Lung (tissue), 12 donors: ENCODE results near the gene CLIC5. TPM values are rescaled to one million over a fixed set of nuclear protein-coding genes. Genes with fewer than 3 reads are reported as not detected.

Experiments used
- ATAC-seq: fragments of 200-7000 bp; cut with Tn5 transposase; one replicate; pipeline ENCODE4 v1.9.1; 2020; ENCODE audit warnings: moderate number of reproducible peaks; ENCODE audit not compliant: insufficient read depth, low FRiP score
- DNase-seq, 3 donors: peaks; one replicate each; pipeline ENCODE4 v3.0.0-alpha.2; 2013 to 2017
- H3K27ac ChIP-seq, 2 donors: one replicate each; pipeline ENCODE4 v1.5.1; 2013; ENCODE audit warnings: mild to moderate bottlenecking in 2 of 2, moderate library complexity in 2 of 2, control low read depth in 1 of 2, inconsistent platforms in 1 of 2, low read depth in 1 of 2, low read length in 1 of 2
- H3K27me3 ChIP-seq, 3 donors: one replicate each; pipeline ENCODE4 v1.5.1; 2013; ENCODE audit warnings: low read length in 2 of 3; ENCODE audit not compliant: control insufficient read depth in 3 of 3, insufficient read depth in 3 of 3
- H3K36me3 ChIP-seq, 4 donors: one replicate each; pipeline ENCODE4 v1.5.1; 2013; ENCODE audit warnings: low read length in 4 of 4, mild to moderate bottlenecking in 1 of 4, moderate library complexity in 1 of 4; ENCODE audit not compliant: control insufficient read depth in 4 of 4, insufficient read depth in 4 of 4
- H3K4me1 ChIP-seq, 5 donors: one replicate each; pipeline ENCODE4 v1.5.1; 2013; ENCODE audit warnings: low read length in 5 of 5, mild to moderate bottlenecking in 2 of 5, moderate library complexity in 1 of 5; ENCODE audit not compliant: control insufficient read depth in 5 of 5, insufficient read depth in 5 of 5
- H3K4me3 ChIP-seq: one replicate; pipeline ENCODE4 v1.5.1; 2013; ENCODE audit warnings: mild to moderate bottlenecking, control low read depth, moderate library complexity
- H3K9ac ChIP-seq, 2 donors: one replicate each; pipeline ENCODE4 v1.5.1; 2013; ENCODE audit warnings: low read length in 2 of 2, control low read depth in 1 of 2; ENCODE audit not compliant: insufficient read depth in 1 of 2
- H3K9me3 ChIP-seq, 4 donors: one replicate each; pipeline ENCODE4 v1.5.1; 2013; ENCODE audit warnings: low read length in 3 of 4, mild to moderate bottlenecking in 1 of 4, moderate library complexity in 1 of 4; ENCODE audit not compliant: control insufficient read depth in 4 of 4, insufficient read depth in 3 of 4
- WGBS, 2 donors: extraction: QIAGEN DNeasy Blood & Tissue Kit; methylation state at CpG; one replicate each; pipeline ENCODE4 v1.1.7; 2013; 5-methylcytosine and 5-hydroxymethylcytosine counted together
- polyA plus RNA-seq, 2 donors: library from polyadenylated mRNA; stranded (reverse); fragments of 200-250 nt; gene quantifications; one replicate each; pipeline ENCODE4 v1.2.1, GENCODE V29; 2013
- total RNA-seq, 2 donors: library from RNA; depleted of rRNA in 1 of 2; stranded (reverse); fragments of >200 nt in 1 of 2; gene quantifications; one replicate each; pipeline ENCODE4 v1.2.1, GENCODE V29; 2014 to 2021
- TF ChIP-seq, protein P1 (sequence below): IDR thresholded peaks from 2 replicates; pipeline ENCODE4 v1.5.1; 2012; ENCODE audit warnings: mild to moderate bottlenecking; ENCODE audit errors: control extremely low read depth, extremely low read depth
- donor health status: control.
- donor health status: control.
- donor health status: Bipolar disorder and iron deficiency.
- donor health status: healthy.
- donor health status: DM: yes; HTN: yes; CAD: no.

The CLIC5 gene
- total and polyA plus RNA-seq, 4 donors, result 14.8 to 92.3 (median 40.7) TPM

DNA sequence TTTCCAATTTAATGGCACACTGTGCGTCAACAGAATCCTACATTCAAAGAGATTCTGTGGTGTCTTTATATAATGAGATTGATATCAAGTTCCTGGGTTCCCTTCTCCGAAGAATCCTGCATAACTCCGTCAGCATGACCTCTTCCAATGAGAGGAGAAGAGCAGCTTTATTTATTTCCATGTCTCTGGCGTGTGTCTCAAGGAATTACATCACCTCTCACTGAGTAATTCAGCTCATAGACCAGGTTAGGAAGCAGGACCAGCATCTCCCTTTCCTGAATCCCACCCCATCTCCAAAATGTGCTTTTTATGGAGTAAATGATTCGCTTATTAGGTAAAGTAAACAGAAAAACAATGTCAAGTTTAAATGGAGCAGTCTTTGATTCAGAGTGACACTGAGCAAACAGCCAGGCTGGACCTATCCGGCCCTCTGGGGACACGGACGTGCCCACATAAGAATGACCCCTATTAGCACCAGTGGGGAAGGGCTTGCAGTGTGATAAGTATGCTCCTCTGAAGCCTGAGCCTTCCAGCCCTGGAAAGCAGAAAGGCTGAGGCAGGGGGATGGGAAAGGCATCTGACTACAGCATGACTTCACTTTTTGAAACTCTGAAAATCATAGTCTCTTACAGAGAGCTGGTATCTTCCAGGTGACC, 165.2 kb downstream of the CLIC5 start:
- peaks cover 0 to 2% (median 0%) of the 10 kb centered on the region in 4 donors for H3K9me3 ChIP-seq
- no peak overlapping the region for H3K9ac ChIP-seq
- no peaks in the 10 kb centered on the region for H3K4me1 ChIP-seq
- H3K36me3 ChIP-seq, result no peaks in the 10 kb centered on the region
- no peak for DNase-seq
- H3K4me3 ChIP-seq, result no peak overlapping the region
- 60 to 72% methylated on average over 8 of the region's 8 CpGs for WGBS, 2 donors
- TF ChIP-seq, protein P1, sequence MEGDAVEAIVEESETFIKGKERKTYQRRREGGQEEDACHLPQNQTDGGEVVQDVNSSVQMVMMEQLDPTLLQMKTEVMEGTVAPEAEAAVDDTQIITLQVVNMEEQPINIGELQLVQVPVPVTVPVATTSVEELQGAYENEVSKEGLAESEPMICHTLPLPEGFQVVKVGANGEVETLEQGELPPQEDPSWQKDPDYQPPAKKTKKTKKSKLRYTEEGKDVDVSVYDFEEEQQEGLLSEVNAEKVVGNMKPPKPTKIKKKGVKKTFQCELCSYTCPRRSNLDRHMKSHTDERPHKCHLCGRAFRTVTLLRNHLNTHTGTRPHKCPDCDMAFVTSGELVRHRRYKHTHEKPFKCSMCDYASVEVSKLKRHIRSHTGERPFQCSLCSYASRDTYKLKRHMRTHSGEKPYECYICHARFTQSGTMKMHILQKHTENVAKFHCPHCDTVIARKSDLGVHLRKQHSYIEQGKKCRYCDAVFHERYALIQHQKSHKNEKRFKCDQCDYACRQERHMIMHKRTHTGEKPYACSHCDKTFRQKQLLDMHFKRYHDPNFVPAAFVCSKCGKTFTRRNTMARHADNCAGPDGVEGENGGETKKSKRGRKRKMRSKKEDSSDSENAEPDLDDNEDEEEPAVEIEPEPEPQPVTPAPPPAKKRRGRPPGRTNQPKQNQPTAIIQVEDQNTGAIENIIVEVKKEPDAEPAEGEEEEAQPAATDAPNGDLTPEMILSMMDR, result no peak
- no peak for ATAC-seq
- H3K27me3 ChIP-seq, result no peaks in the 10 kb centered on the region
- no peak overlapping the region for H3K27ac ChIP-seq

DNA sequence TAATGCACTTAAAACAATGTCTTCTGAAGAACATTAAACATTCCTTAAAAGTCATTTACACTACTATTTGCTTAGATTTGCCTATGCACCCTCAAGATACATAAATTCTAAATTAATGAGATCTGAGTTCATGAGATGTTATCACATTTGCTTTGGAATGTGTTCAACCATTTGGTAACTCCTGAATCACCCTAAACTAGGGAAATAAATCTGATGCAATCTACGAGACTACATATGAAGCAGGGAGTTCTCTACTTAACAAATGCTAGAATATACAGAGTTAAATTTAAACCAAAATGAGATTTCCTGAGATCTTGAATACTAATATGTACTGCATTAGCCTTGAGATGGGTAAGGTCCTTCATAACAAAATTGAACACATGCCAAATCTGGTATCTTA, 170.1 kb downstream of the CLIC5 start:
- DNase-seq (no peak), ATAC-seq (no peak)
- peaks cover 0 to 3% (median 0%) of the 10 kb centered on the region in 5 donors for H3K4me1 ChIP-seq
- H3K9me3 ChIP-seq, result no peaks in the 10 kb centered on the region
- no peak overlapping the region for H3K27ac ChIP-seq
- TF ChIP-seq, protein P1, result no peak
- no peak overlapping the region for H3K9ac ChIP-seq
- H3K4me3 ChIP-seq, result no peak overlapping the region
- H3K27me3 ChIP-seq, result no peaks in the 10 kb centered on the region
- WGBS, 2 donors, result 30 to 52% methylated on average over 1 of the region's 1 CpG
- no peaks in the 10 kb centered on the region for H3K36me3 ChIP-seq

DNA sequence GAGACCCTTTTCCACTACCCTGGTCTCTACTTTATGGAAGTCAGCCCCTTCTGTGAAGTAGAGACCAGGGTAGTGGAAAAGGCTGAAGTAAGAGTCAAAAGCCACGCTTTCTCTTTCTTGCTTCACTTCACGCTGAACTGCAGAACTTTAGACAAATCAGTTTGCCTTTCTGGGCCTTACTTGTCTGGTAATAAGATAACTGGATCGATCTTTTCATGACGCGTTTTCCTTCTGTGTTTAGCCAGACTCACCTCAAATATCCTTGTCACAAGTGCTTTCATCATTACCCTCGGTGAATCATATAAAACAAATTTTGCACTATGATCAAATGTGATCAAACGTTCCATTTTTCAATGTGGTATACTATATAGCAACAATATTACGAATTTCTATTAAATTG, 170.7 kb downstream of the CLIC5 start:
- Histone ChIP-seq H3K36me3 (no peaks in the 10 kb centered on the region), H3K27me3 (no peaks in the 10 kb centered on the region), H3K4me1 (peaks cover 0 to 3% (median 0%) of the 10 kb centered on the region in 5 donors), H3K9me3 (no peaks in the 10 kb centered on the region), H3K27ac (no peak overlapping the region), H3K4me3 (no peak overlapping the region), H3K9ac (no peak overlapping the region)
- TF ChIP-seq, protein P1, result no peak
- DNase-seq (no peak), ATAC-seq (no peak)
- WGBS, 2 donors, result 93% methylated on average over 8 of the region's 8 CpGs
